Measurements from ENCODE around the gene DOCK3. TPM values are rescaled to one million over a fixed set of nuclear protein-coding genes. Genes with fewer than 3 reads are reported as not detected.

The DOCK3 gene
- total RNA-seq, 1 experiment from 2014 or later, result 0.15 TPM

GRCh38 chr3:51274052-51274451 is 599.3 kb downstream of the DOCK3 start:
- ATAC-seq, result no peak
- H3K79me2 ChIP-seq (ENCODE audit: low read length), result no peaks in the 10 kb centered on the region
- H3K4me1 ChIP-seq (ENCODE audit: insufficient read depth, low read length), result no peaks in the 10 kb centered on the region
- H3K9me3 ChIP-seq (ENCODE audit: low read length), result no peaks in the 10 kb centered on the region
- CTCF ChIA-PET, result no interaction called here
- H3F3A ChIP-seq (ENCODE audit: low read length, unreplicated experiment), result no peaks in the 10 kb centered on the region
- BruUV-seq (replicated peaks), result no TSS peak
- H3K4me3 ChIP-seq (ENCODE audit: low read length), result no peak overlapping the region
- POLR2A ChIA-PET (ENCODE audit: unreplicated experiment), result no interaction called here
- no peak for TF ChIP-seq EZH2phosphoT487 (IDR thresholded peaks at IDR 0.05; ENCODE audit: borderline replicate concordance, low read length)
- no peak for TF ChIP-seq CTCF (conservative IDR thresholded peaks at IDR 0.05; ENCODE audit: low read depth, low read length)
- no peak for TF ChIP-seq EZH2 (IDR thresholded peaks at IDR 0.05; ENCODE audit: low read length, unreplicated experiment)
- no peak overlapping the region for H3K4me2 ChIP-seq (ENCODE audit: low read length)
- H3K9ac ChIP-seq (ENCODE audit: low read length), result no peak overlapping the region
- no peaks in the 10 kb centered on the region for H3K36me3 ChIP-seq (ENCODE audit: low read depth, low read length)
- H3K27me3 ChIP-seq (ENCODE audit: low read length), result peaks cover 64% of the 10 kb centered on the region
- H2AFZ ChIP-seq (ENCODE audit: low read length), result no peak overlapping the region
- no peak overlapping the region for H3K27ac ChIP-seq (ENCODE audit: low read length)
- intact Hi-C loops (cut with micrococcal nuclease), result no loop called here
- no peaks in the 10 kb centered on the region for H3K9me2 ChIP-seq (replicated peaks; ENCODE audit: low read length)
- DNase-seq, result no peak
- H4K20me1 ChIP-seq (ENCODE audit: low read length), result no peaks in the 10 kb centered on the region

- TF ChIP-seq EZH2phosphoT487 (IDR thresholded peaks at IDR 0.05; ENCODE audit: borderline replicate concordance, low read length) (no peak), CTCF (conservative IDR thresholded peaks at IDR 0.05; ENCODE audit: low read depth, low read length) (no peak), EZH2 (IDR thresholded peaks at IDR 0.05; ENCODE audit: low read length, unreplicated experiment) (no peak)
- Histone ChIP-seq H3K36me3 (ENCODE audit: low read depth, low read length) (no peaks in the 10 kb centered on the region), H2AFZ (ENCODE audit: low read length) (no peak overlapping the region), H3K9me3 (ENCODE audit: low read length) (no peaks in the 10 kb centered on the region), H3K9ac (ENCODE audit: low read length) (no peak overlapping the region), H3K4me3 (ENCODE audit: low read length) (no peak overlapping the region), H3K4me1 (ENCODE audit: insufficient read depth, low read length) (no peaks in the 10 kb centered on the region), H3K9me2 (replicated peaks; ENCODE audit: low read length) (no peaks in the 10 kb centered on the region), H3F3A (ENCODE audit: low read length, unreplicated experiment) (no peaks in the 10 kb centered on the region), H3K4me2 (ENCODE audit: low read length) (no peak overlapping the region), H3K27me3 (ENCODE audit: low read length) (peaks cover 76% of the 10 kb centered on the region), H3K79me2 (ENCODE audit: low read length) (no peaks in the 10 kb centered on the region), H4K20me1 (ENCODE audit: low read length) (no peaks in the 10 kb centered on the region), H3K27ac (ENCODE audit: low read length) (no peak overlapping the region)
- intact Hi-C loops (cut with micrococcal nuclease), result no loop called here
- CTCF ChIA-PET, result no interaction called here
- ATAC-seq (no peak), DNase-seq (no peak)
- POLR2A ChIA-PET (ENCODE audit: unreplicated experiment), result no interaction called here
- BruUV-seq (replicated peaks), result no TSS peak
These were observed 600.5 kb downstream of the DOCK3 start for GRCh38 chr3:51275111-51275805.

- no peak for DNase-seq
- H3F3A ChIP-seq (ENCODE audit: low read length, unreplicated experiment), result no peaks in the 10 kb centered on the region
- ATAC-seq, result no peak
- BruUV-seq (replicated peaks), result no TSS peak
- ChIA-PET CTCF (no interaction called here), POLR2A (ENCODE audit: unreplicated experiment) (no interaction called here)
- no peak for TF ChIP-seq CTCF (conservative IDR thresholded peaks at IDR 0.05; ENCODE audit: low read depth, low read length)
- TF ChIP-seq EZH2phosphoT487 (IDR thresholded peaks at IDR 0.05; ENCODE audit: borderline replicate concordance, low read length), result no peak
- TF ChIP-seq EZH2 (IDR thresholded peaks at IDR 0.05; ENCODE audit: low read length, unreplicated experiment), result no peak
- no peaks in the 10 kb centered on the region for H3K4me1 ChIP-seq (ENCODE audit: insufficient read depth, low read length)
- no peaks in the 10 kb centered on the region for H3K9me2 ChIP-seq (replicated peaks; ENCODE audit: low read length)
- peaks cover 80% of the 10 kb centered on the region for H3K27me3 ChIP-seq (ENCODE audit: low read length)
- H3K27ac ChIP-seq (ENCODE audit: low read length), result no peak overlapping the region
- H3K36me3 ChIP-seq (ENCODE audit: low read depth, low read length), result no peaks in the 10 kb centered on the region
- intact Hi-C loops (cut with micrococcal nuclease), result no loop called here
- H3K79me2 ChIP-seq (ENCODE audit: low read length), result no peaks in the 10 kb centered on the region
- H3K4me3 ChIP-seq (ENCODE audit: low read length), result no peak overlapping the region
- H3K9me3 ChIP-seq (ENCODE audit: low read length), result no peaks in the 10 kb centered on the region
- H2AFZ ChIP-seq (ENCODE audit: low read length), result no peak overlapping the region
- H4K20me1 ChIP-seq (ENCODE audit: low read length), result no peaks in the 10 kb centered on the region
- no peak overlapping the region for H3K9ac ChIP-seq (ENCODE audit: low read length)
- H3K4me2 ChIP-seq (ENCODE audit: low read length), result no peak overlapping the region
These were observed 601.3 kb downstream of the DOCK3 start for GRCh38 chr3:51276046-51276445.

Measured in PC-3 (cell line).